Immature natural killer cell (primary cell): ENCODE measurements around the gene OR7C2. TPM values are rescaled to one million over a fixed set of nuclear protein-coding genes. Genes with fewer than 3 reads are reported as not detected.

Experiments used
- polyA plus RNA-seq, 3 donors: library from polyadenylated mRNA; unstranded; fragments of 300-500 nt; fragmentation: Illumina TruSeq; gene quantifications; one replicate each; pipeline ENCODE4 v1.2.3, GENCODE V29; 2021

The OR7C2 gene
- polyA plus RNA-seq, 3 donors from 2014 or later, result not detected

Other genes starting within 250 kb of the OR7C2 start
- under 1 TPM in 2 of 3 donors, not detected in 1; 0.17 to 0.32 TPM for gene ADGRE2, start 162.9 kb upstream of the OR7C2 start, polyA plus RNA-seq
- not detected for gene OR7A5, start 106.3 kb upstream of the OR7C2 start, polyA plus RNA-seq
- gene OR7C1, start 106.3 kb upstream of the OR7C2 start, polyA plus RNA-seq, result not detected
- gene OR7A10, start 92.6 kb upstream of the OR7C2 start, polyA plus RNA-seq, result not detected
- gene OR7A17, start 55.4 kb upstream of the OR7C2 start, polyA plus RNA-seq, result not detected
- not detected for gene SLC1A6, start 38.4 kb downstream of the OR7C2 start, polyA plus RNA-seq
- not detected for gene CASP14, start 108.0 kb downstream of the OR7C2 start, polyA plus RNA-seq
- gene OR1I1, start 140.7 kb downstream of the OR7C2 start, polyA plus RNA-seq, result not detected
- gene SYDE1, start 165.9 kb downstream of the OR7C2 start, polyA plus RNA-seq, result not detected